Mucosa of rectum (tissue), 2 donors: ENCODE data around the gene ANO1.

Experiments used
- H3K27ac ChIP-seq, 2 donors: one replicate each; pipeline ENCODE4 v1.7.0; 2013; ENCODE audit warnings: inconsistent platforms in 2 of 2, low read depth in 2 of 2, low read length in 2 of 2
- H3K27me3 ChIP-seq, 2 donors: one replicate each; pipeline ENCODE4 v1.7.0; 2013; ENCODE audit warnings: low read length in 2 of 2; ENCODE audit not compliant: control insufficient read depth in 2 of 2, insufficient read depth in 2 of 2
- H3K36me3 ChIP-seq, 2 donors: one replicate each; pipeline ENCODE4 v1.7.0; 2013; ENCODE audit warnings: low read length in 2 of 2; ENCODE audit not compliant: control insufficient read depth in 2 of 2, insufficient read depth in 2 of 2
- H3K4me1 ChIP-seq, 2 donors: one replicate each; pipeline ENCODE4 v1.7.0; 2013; ENCODE audit warnings: low read length in 2 of 2, mild to moderate bottlenecking in 1 of 2; ENCODE audit not compliant: control insufficient read depth in 2 of 2, insufficient read depth in 2 of 2
- H3K4me3 ChIP-seq, 2 donors: one replicate each; pipeline ENCODE4 v1.7.0; 2013; ENCODE audit warnings: low read length in 2 of 2
- H3K9ac ChIP-seq, 2 donors: one replicate each; pipeline ENCODE4 v1.7.0; 2013; ENCODE audit warnings: low read length in 2 of 2, low read depth in 1 of 2, mild to moderate bottlenecking in 1 of 2
- H3K9me3 ChIP-seq, 2 donors: one replicate each; pipeline ENCODE4 v1.7.0; 2013; ENCODE audit warnings: low read length in 2 of 2; ENCODE audit not compliant: control insufficient read depth in 2 of 2
- donor health status: healthy.
- donor health status: Normal muscosa, but diverticular disease.

ANO1 gene

DNA sequence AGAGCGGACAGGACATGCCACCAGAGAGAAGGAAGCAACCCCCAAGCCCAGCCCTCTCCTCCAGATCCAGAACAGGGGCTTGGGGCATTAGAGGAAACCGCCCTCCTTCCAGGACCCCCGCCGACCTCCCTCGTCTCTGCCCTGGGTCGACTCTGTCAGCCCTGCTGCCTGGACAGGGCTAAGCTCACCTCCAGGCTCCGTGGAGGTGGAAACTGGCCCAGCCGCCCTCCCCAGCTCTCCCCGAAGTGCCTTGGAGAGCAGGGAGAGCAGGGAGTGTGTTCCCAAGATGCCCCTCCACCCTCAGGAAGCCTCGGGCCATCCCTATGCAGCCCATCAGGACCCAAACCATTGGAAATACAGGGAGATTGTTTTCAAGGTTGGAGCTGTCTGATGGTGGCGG is 26.8 kb downstream of the ANO1 start:
- Histone ChIP-seq H3K27me3 (peaks cover 0 to 2% of the 10 kb centered on the region in 2 donors), H3K9ac (no peak overlapping the region), H3K4me1 (no peaks in the 10 kb centered on the region), H3K36me3 (no peaks in the 10 kb centered on the region), H3K4me3 (no peak overlapping the region), H3K9me3 (no peaks in the 10 kb centered on the region), H3K27ac (no peak overlapping the region)

- H3K9ac ChIP-seq, result no peak overlapping the region
- no peaks in the 10 kb centered on the region for H3K9me3 ChIP-seq
- no peaks in the 10 kb centered on the region for H3K4me1 ChIP-seq
- H3K27me3 ChIP-seq, result peaks cover 0 to 2% of the 10 kb centered on the region in 2 donors
- H3K4me3 ChIP-seq, result no peak overlapping the region
- H3K27ac ChIP-seq, result no peak overlapping the region
- no peaks in the 10 kb centered on the region for H3K36me3 ChIP-seq
These were observed 27.2 kb downstream of the ANO1 start for GRCh38 chr11:70105369-70105754.

DNA sequence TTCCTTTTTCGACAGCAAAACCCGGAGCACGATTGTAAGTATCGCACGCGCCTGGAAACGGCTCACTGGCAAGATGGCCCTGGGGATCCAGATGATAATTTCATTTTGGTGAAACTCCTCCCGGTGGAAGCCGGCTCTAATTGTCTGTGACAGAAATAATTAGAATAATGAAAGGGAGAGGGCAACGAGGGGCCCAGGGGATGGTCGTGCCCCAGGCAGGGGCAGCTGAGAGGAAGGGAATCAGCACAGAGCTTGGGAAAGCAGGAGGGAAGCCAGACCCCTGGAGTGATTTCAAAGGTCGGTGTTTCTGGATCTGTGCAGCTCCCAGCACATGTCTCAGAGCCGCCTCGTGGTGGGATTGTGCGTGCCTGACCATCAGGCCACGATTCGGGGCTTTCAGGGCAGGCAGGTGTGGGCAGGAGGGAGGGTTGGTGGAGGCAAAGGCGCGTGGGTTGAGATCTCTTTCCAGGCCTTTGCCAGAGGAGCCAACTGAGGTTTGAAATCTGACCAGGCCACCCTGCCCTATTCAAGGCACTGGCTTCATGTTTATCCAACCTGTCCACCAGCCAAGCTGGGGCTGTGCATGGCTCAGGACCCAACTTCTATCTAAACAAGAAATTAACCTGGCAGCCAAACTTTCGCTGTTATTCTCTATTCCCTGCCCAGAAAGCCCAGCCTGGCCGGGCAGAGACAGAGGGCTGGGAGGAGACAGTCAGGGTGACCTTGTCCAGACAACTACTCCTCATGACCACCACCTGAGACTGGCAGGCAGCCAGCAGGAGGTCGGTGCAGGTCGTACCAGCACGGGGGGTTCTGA is 27.8 kb downstream of the ANO1 start:
- no peaks in the 10 kb centered on the region for H3K36me3 ChIP-seq
- H3K27me3 ChIP-seq, result peaks cover 0 to 2% of the 10 kb centered on the region in 2 donors
- H3K9ac ChIP-seq, result no peak overlapping the region
- no peaks in the 10 kb centered on the region for H3K4me1 ChIP-seq
- H3K4me3 ChIP-seq, result no peak overlapping the region
- H3K27ac ChIP-seq, result no peak overlapping the region
- H3K9me3 ChIP-seq, result no peaks in the 10 kb centered on the region

DNA sequence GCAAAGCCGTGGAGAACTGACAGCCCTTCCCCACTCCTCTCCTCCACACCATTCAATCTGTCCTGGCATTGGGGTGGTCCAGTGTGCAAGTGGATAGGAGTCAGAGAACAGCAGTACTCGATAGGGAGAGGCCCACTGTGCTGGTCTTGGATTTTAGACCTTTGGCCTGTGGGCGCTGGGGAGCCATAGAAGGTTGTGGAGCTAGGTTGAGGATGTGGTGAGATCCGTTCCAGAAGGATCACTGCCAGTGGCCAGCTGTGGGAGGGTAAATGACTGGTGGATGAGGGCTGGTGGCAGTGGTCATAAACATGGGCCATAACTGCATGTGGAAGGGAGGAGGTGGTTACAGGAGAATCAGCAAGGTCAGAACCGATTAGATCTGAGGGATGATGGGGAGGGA is 28.6 kb downstream of the ANO1 start:
- peaks cover 0 to 2% of the 10 kb centered on the region in 2 donors for H3K27me3 ChIP-seq
- H3K27ac ChIP-seq, result no peak overlapping the region
- H3K4me1 ChIP-seq, result peaks cover 0 to 4% of the 10 kb centered on the region in 2 donors

GRCh38 chr11:70107191-70107590 is 29.1 kb downstream of the ANO1 start:
- H3K36me3 ChIP-seq, result no peaks in the 10 kb centered on the region
- H3K9ac ChIP-seq, result no peak overlapping the region
- no peak overlapping the region for H3K4me3 ChIP-seq
- H3K4me1 ChIP-seq, result peaks cover 0 to 4% of the 10 kb centered on the region in 2 donors
- no peak overlapping the region for H3K27ac ChIP-seq
- H3K27me3 ChIP-seq, result peaks cover 0 to 2% of the 10 kb centered on the region in 2 donors
- H3K9me3 ChIP-seq, result no peaks in the 10 kb centered on the region

More for the DNA sequence above, 28.6 kb downstream of the ANO1 start:
- H3K36me3 ChIP-seq, result no peaks in the 10 kb centered on the region
- no peak overlapping the region for H3K9ac ChIP-seq
- H3K9me3 ChIP-seq, result no peaks in the 10 kb centered on the region
- no peak overlapping the region for H3K4me3 ChIP-seq

- H3K27me3 ChIP-seq, result peaks cover 0 to 2% of the 10 kb centered on the region in 2 donors
- H3K9ac ChIP-seq, result no peak overlapping the region
- peaks cover 0 to 4% of the 10 kb centered on the region in 2 donors for H3K4me1 ChIP-seq
- no peaks in the 10 kb centered on the region for H3K36me3 ChIP-seq
- no peak overlapping the region for H3K27ac ChIP-seq
- H3K9me3 ChIP-seq, result no peaks in the 10 kb centered on the region
- H3K4me3 ChIP-seq, result no peak overlapping the region
These were observed 29.6 kb downstream of the ANO1 start for GRCh38 chr11:70107756-70108155.

DNA sequence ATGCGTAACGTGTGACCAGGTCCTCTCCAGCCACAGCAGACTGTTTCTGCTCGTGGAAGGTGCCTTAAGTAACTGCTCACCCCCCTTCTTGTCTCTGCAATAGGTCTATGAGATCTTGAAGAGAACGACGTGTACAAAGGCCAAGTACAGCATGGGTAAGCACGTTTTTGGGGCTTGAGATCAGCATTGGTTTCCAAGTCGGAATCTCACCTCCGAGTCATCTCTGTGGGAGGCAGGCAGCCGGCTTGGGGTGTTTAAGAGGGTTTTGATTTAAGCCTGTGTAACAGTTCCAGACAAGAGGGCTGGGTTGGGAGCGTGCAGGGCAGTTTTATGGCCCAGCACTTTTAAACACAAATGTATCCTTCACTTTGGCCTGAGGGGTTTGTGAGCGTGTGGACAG is 30.1 kb downstream of the ANO1 start:
- no peaks in the 10 kb centered on the region for H3K9me3 ChIP-seq
- H3K9ac ChIP-seq, result no peak overlapping the region
- H3K4me3 ChIP-seq, result no peak overlapping the region
- peaks cover 0 to 2% of the 10 kb centered on the region in 2 donors for H3K27me3 ChIP-seq
- no peaks in the 10 kb centered on the region for H3K36me3 ChIP-seq
- no peak overlapping the region for H3K27ac ChIP-seq
- H3K4me1 ChIP-seq, result peaks cover 0 to 4% of the 10 kb centered on the region in 2 donors

GRCh38 chr11:70109006-70109405 is 30.9 kb downstream of the ANO1 start:
- no peak overlapping the region for H3K27ac ChIP-seq
- no peaks in the 10 kb centered on the region for H3K36me3 ChIP-seq
- peaks cover 0 to 4% of the 10 kb centered on the region in 2 donors for H3K4me1 ChIP-seq
- no peaks in the 10 kb centered on the region for H3K9me3 ChIP-seq
- no peak overlapping the region for H3K4me3 ChIP-seq
- H3K27me3 ChIP-seq, result peaks cover 0 to 2% of the 10 kb centered on the region in 2 donors
- no peak overlapping the region for H3K9ac ChIP-seq

- peaks cover 0 to 4% of the 10 kb centered on the region in 2 donors for H3K4me1 ChIP-seq
- no peaks in the 10 kb centered on the region for H3K9me3 ChIP-seq
- H3K27me3 ChIP-seq, result peaks cover 0 to 2% of the 10 kb centered on the region in 2 donors
- no peak overlapping the region for H3K9ac ChIP-seq
- H3K4me3 ChIP-seq, result no peak overlapping the region
- no peak overlapping the region for H3K27ac ChIP-seq
- H3K36me3 ChIP-seq, result no peaks in the 10 kb centered on the region
These were observed 31.8 kb downstream of the ANO1 start for GRCh38 chr11:70109903-70110302.

DNA sequence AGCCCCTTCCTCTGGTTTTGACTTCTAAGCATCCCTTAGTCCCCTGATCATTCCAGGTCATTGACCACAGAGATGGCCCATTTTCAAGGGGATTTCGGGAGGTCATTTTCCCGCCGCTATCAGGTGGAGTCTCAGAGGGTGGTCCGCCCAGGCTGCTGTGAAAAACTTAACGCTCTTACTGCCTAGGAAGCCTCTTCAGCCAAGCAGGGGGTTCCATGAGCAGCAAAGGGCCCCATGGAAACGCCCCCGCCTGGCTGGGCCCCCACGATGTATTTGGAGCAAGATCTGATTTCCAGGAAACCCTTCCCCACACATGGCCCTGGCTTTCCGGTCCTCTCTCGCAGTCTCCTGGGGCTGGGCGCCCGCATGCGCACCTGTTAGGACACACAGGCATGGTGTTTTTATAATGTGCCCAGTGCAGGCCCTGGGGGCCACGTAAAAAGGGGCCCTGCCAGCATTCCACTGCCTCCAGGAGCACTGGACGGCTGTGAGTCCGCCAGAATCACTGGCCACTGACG is 32.5 kb downstream of the ANO1 start:
- Histone ChIP-seq H3K9ac (no peak overlapping the region), H3K27ac (no peak overlapping the region), H3K4me3 (no peak overlapping the region), H3K4me1 (peaks cover 0 to 4% of the 10 kb centered on the region in 2 donors), H3K27me3 (peaks cover 0 to 2% of the 10 kb centered on the region in 2 donors), H3K36me3 (no peaks in the 10 kb centered on the region), H3K9me3 (no peaks in the 10 kb centered on the region)
